HG02840 (cell line): ENCODE results near the gene STKLD1.
A peak's percentile ranks its signal among the peaks of the same experiment; 100 is the strongest.
"Not testable (repeated sequence)": the region's sequence is repeated elsewhere in the genome, so short reads cannot be mapped to it uniquely, and the experiment has no call there.

Source experiments
- ATAC-seq: cut with Tn5 transposase; IDR thresholded peaks from one replicate; pipeline ENCODE4 v1.9.1; 2021; ENCODE audit warnings: mild to moderate bottlenecking, moderate library complexity, moderate number of reproducible peaks; ENCODE audit not compliant: unreplicated experiment, low FRiP score

The STKLD1 gene

GRCh38 chr9:133375724-133376654, at the start of gene STKLD1, which contains the start of gene SURF4:
STKLD1 (plus strand) TSS chr9:133376366; CDS start chr9:133376474, 108 bp downstream.
SURF4 (minus strand) TSS chr9:133376060; CDS start chr9:133375969, 91 bp downstream.
- ATAC-seq, result peak; percentile 81

- ATAC-seq, result not testable (repeated sequence)
These were observed 49.1 kb upstream of the STKLD1 start for GRCh38 chr9:133327021-133327420.

GRCh38 chr9:133327834-133328484, 48.2 kb upstream of the STKLD1 start:
- no peak for ATAC-seq

GRCh38 chr9:133329306-133330156, 46.6 kb upstream of the STKLD1 start:
- not testable (repeated sequence) for ATAC-seq

- no peak for ATAC-seq
These were observed 44.9 kb upstream of the STKLD1 start for GRCh38 chr9:133331221-133331620.

GRCh38 chr9:133331641-133332380, 44.4 kb upstream of the STKLD1 start:
- ATAC-seq, result no peak

GRCh38 chr9:133332381-133332730, 43.8 kb upstream of the STKLD1 start:
- no peak for ATAC-seq

- ATAC-seq, result no peak
These were observed 43.2 kb upstream of the STKLD1 start for GRCh38 chr9:133333011-133333410.

GRCh38 chr9:133333566-133333965, 42.6 kb upstream of the STKLD1 start:
- ATAC-seq, result no peak

- ATAC-seq, result no peak
These were observed 42.0 kb upstream of the STKLD1 start for GRCh38 chr9:133334161-133334560.

- not testable (repeated sequence) for ATAC-seq
These were observed 41.3 kb upstream of the STKLD1 start for GRCh38 chr9:133334888-133335287.

GRCh38 chr9:133335924-133336811, 40.0 kb upstream of the STKLD1 start, which contains the start of gene SURF6:
SURF6 (minus strand) TSS chr9:133336188; CDS start chr9:133336132, 56 bp downstream.
- ATAC-seq, result peak; percentile 68

- no peak for ATAC-seq
These were observed 36.5 kb upstream of the STKLD1 start for GRCh38 chr9:133339641-133340040.

- no peak for ATAC-seq
These were observed 35.9 kb upstream of the STKLD1 start for GRCh38 chr9:133340256-133340655.

- no peak for ATAC-seq
These were observed 35.2 kb upstream of the STKLD1 start for GRCh38 chr9:133340916-133341315.

- ATAC-seq, result no peak
These were observed 34.6 kb upstream of the STKLD1 start for GRCh38 chr9:133341369-133342068.

GRCh38 chr9:133342069-133342406, 34.1 kb upstream of the STKLD1 start:
- no peak for ATAC-seq

- ATAC-seq, result no peak
These were observed 33.6 kb upstream of the STKLD1 start for GRCh38 chr9:133342570-133342969.
